SKM-1 (cell line): ENCODE data around the gene MAP2K3.
"Not testable (repeated sequence)": the region's sequence is repeated elsewhere in the genome, so short reads cannot be mapped to it uniquely, and the experiment has no call there.

Source experiments
- DNase-seq: peaks from one replicate; lab custom pipeline; 2025; ENCODE audit not compliant: unreplicated experiment; lab: John Stamatoyannopoulos, UW

The MAP2K3 gene

GRCh38 chr17:21296097-21297025 is 11.8 kb downstream of the MAP2K3 start:
- DNase-seq = no peak

DNA sequence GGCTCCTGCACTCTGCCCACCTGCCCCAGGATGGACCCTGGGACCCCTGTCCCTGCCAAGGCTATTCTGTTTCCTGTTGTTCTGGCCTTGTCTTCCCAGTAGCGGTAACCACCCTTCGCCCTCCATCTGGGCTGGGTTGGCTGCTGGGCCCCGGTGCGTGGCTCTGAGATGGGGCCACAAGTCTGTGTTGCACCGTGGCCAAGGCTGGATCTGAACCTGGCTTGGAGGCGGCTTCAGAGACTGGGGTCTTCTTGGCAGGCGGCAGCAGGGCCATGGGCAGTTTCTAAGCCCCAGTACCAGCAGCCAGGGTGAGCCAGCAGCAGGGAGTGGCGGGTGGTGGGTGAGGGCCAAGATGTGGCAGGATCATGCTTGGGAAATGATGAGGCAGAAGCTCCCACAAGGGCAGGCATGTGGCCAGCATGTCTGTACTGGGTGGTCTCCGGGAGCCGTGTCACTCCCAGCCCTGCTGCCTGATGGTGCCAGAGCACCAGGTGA is 12.6 kb downstream of the MAP2K3 start:
- no peak for DNase-seq

GRCh38 chr17:21297597-21297996 is 13.1 kb downstream of the MAP2K3 start:
- no peak for DNase-seq

GRCh38 chr17:21298056-21298982 is 13.8 kb downstream of the MAP2K3 start:
- no peak for DNase-seq

GRCh38 chr17:21298983-21299519 is 14.5 kb downstream of the MAP2K3 start:
- DNase-seq = no peak

DNA sequence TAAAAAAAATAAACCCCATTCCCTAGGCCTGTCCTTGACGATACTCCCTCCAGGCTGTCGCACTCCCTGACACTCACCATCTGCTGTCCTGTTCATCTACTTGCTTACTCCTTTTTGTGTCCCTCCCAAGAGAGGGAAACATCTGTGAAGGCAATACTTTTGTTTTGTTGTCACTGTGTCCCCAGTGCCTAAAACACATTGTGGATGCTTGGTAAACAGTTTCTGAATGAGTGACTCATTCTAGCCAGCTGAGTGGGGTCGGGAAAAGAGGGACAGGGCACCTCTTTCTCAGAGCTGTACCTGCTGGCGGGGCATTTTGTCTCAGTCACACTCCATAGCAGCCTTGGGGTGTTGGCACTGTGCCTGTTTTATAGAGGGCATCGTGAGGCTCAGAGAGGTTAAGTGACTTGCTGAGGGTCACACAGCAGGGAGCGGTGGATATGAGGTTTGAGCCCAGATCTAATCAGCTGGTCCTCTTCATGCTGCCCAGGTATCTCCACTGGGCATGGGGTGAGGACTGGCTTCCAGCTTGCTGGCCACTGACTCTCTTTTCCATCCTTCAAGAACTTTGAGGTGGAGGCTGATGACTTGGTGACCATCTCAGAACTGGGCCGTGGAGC is 15.6 kb downstream of the MAP2K3 start:
- no peak for DNase-seq

GRCh38 chr17:21300601-21301571 is 16.4 kb downstream of the MAP2K3 start:
- no peak for DNase-seq

- DNase-seq = no peak
Measured at GRCh38 chr17:21301593-21302550, 17.4 kb downstream of the MAP2K3 start.

- no peak for DNase-seq
Measured at GRCh38 chr17:21302711-21303425, 18.4 kb downstream of the MAP2K3 start.

GRCh38 chr17:21303441-21304065 is 19.0 kb downstream of the MAP2K3 start:
- DNase-seq = no peak

DNA sequence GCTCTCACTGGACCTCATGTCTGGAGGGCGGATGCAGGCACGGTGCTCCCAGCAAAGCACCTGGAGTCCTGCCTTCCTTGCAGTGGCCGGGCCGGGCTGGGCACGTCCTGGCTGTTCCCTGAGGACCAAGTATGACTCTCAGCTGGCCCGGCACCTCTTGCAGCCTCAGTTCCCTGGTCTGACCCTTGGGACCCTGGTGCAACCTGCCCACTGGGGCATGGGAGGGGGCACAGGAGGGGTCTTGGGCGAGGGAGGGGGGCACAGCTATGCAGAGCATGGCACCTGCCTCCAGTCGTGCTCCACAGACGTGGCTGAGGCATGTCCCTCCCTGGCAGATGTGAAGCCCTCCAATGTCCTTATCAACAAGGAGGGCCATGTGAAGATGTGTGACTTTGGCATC is 19.6 kb downstream of the MAP2K3 start:
- DNase-seq = no peak

DNA sequence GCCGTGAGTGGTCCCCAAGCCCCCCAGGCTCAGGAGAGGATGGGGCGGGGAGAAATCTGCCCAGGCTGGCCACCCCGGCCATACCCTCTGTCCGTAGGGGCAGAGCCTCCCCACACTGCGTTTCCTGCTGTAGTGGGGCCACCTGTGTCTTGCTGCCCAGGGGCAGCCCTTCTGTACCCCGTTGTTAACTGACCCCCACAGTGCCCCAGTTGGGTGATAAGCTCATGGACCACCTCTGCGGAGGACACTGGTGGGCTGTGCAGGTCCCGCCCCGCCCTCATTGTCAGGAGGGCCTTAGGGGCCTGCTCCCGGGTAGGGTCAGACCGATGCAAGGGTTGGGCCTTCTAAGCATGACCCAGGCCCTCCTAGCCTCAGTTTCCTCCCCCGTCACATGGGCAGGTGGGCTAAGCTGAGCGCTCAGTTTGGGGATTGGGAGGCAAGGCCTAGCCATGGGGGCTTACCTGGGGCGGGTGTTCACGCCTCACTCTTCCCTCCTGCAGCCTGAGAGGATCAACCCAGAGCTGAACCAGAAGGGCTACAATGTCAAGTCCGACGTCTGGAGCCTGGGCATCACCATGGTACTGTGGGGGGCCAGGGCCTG is 20.1 kb downstream of the MAP2K3 start:
- not testable (repeated sequence) for DNase-seq

GRCh38 chr17:21305431-21306180 is 21.1 kb downstream of the MAP2K3 start:
- not testable (repeated sequence) for DNase-seq

DNA sequence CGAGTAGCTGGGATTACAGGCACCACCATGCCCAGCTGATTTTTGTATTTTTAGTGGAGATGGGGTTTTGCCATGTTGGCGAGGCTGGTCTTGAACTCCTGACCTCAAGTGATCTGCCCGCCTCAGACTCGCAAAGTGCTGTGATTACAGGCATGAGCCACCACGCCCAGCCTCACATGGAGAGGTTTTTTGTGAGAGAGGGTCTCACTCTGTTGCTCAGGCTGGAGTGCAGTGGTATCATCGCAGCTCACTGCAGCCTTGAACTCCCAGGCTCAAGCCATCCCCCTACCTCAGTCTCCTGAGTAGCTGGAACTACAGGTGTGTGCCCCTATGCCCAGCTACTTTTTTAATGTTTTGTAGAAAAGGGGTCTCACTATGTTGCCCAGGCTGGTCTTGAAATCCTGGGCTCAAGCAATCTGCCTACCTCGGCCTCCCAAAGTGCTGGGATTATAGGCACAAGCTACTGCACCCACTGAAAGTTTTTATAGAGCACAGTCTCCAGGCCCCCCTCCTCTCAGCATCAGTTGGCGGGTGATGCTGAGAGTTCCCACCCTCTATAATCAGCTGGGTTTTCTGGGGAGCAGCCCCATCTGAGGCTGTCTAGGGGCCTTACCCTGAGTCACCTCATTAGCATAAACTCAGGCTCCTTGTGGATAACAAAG is 22.2 kb downstream of the MAP2K3 start:
- DNase-seq = not testable (repeated sequence)

GRCh38 chr17:21307273-21307625 is 22.7 kb downstream of the MAP2K3 start:
- DNase-seq = not testable (repeated sequence)

DNA sequence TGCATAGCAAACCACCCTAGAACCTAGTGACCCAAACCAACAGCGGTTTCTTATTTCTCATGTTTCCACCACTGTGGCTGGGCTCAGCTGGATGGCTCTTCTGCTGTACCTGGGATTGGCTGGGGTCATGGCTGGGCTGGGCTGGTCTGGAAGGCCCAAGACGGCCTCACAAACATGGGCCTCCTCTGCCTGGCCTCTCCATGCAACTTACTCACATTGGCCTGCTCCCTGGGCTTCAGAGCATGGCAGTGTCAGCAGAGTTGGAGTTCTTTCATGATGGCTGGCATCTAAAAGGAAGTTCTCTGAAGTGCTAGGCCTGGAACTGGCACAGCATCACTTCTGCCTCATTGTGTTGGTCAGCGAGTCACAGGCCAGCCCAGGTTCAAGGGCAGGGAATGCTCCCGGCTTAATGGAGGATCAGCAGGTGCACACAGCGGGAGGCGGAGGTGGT is 24.4 kb downstream of the MAP2K3 start:
- DNase-seq = not testable (repeated sequence)
